ENCODE data around the gene ANKS1B.

ANKS1B gene

GRCh38 chr12:99954724-99955123 is 30.0 kb downstream of the ANKS1B start:
- POLR2A ChIA-PET (ENCODE audit: low non-redundant PET), result no interaction called here
- no peak for DNase-seq (ENCODE audit: low spot score)
- H3K27ac ChIP-seq, result no peak overlapping the region
- TF ChIP-seq CTCF (conservative IDR thresholded peaks at IDR 0.05; ENCODE audit: low read depth), result no peak
- CTCF ChIA-PET, result interaction anchor here (0.7 kb wide), 1 partner anchor 92 kb away, joined by 4 read pairs; no protein-coding TSS in a partner anchor

- H3K27ac ChIP-seq, result no peak overlapping the region
- no peak for DNase-seq (ENCODE audit: low spot score)
- no peak for TF ChIP-seq CTCF (conservative IDR thresholded peaks at IDR 0.05; ENCODE audit: low read depth)
- ChIA-PET POLR2A (ENCODE audit: low non-redundant PET) (no interaction called here), CTCF (no interaction called here)
These were observed 36.4 kb downstream of the ANKS1B start for GRCh38 chr12:99948370-99948769.

GRCh38 chr12:99946131-99946530 is 38.6 kb downstream of the ANKS1B start:
- no peak overlapping the region for H3K27ac ChIP-seq
- no peak for DNase-seq (ENCODE audit: low spot score)
- CTCF ChIA-PET, result no interaction called here
- POLR2A ChIA-PET (ENCODE audit: low non-redundant PET), result no interaction called here
- no peak for TF ChIP-seq CTCF (conservative IDR thresholded peaks at IDR 0.05; ENCODE audit: low read depth)

GRCh38 chr12:99935608-99936007 is 49.1 kb downstream of the ANKS1B start:
- POLR2A ChIA-PET (ENCODE audit: low non-redundant PET), result no interaction called here
- H3K27ac ChIP-seq, result no peak overlapping the region
- TF ChIP-seq CTCF (conservative IDR thresholded peaks at IDR 0.05; ENCODE audit: low read depth), result no peak
- CTCF ChIA-PET, result interaction anchor here (1.0 kb wide), 1 partner anchor 9 kb away, joined by 4 read pairs; no protein-coding TSS in a partner anchor
- no peak for DNase-seq (ENCODE audit: low spot score)

GRCh38 chr12:99926511-99927169 is 58.1 kb downstream of the ANKS1B start:
- CTCF ChIA-PET, result interaction anchor here (0.6 kb wide), 1 partner anchor 8 kb away, joined by 4 read pairs; no protein-coding TSS in a partner anchor
- TF ChIP-seq CTCF (conservative IDR thresholded peaks at IDR 0.05; ENCODE audit: low read depth), result no peak

DNA sequence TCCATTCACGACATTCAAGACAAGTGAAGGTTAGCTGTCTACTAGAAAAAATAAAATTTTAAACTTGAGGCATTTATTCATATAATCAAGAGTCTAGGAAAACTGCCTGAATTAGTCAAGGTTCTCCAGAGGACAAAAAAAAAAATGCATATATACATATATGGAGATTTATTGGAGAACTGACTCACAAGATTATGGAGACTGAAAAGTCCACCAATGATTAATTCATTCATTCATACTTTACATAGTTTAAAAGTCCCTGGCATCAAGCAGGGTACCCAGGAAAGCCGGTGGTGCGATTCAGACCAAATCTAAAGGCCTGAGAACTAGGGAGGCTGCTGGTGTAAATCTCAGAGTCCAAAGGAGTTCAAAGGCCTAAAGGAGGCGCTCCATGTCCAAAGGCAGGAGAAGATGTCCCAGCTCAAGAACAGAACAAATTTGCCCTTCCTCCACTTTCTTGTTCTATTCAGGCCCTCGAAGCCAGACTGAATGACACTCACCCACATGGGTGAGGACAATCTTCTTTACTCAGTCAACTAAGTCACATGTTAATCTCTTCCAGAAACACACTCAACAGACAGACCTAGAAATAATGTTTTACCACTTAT is 64.3 kb downstream of the ANKS1B start:
- CTCF ChIA-PET, result no interaction called here
- DNase-seq (ENCODE audit: low spot score), result no peak
- POLR2A ChIA-PET (ENCODE audit: low non-redundant PET), result no interaction called here
- no peak overlapping the region for H3K27ac ChIP-seq
- TF ChIP-seq CTCF (conservative IDR thresholded peaks at IDR 0.05; ENCODE audit: low read depth), result no peak

More at GRCh38 chr12:99926511-99927169, 58.1 kb downstream of the ANKS1B start:
- no peak overlapping the region for H3K27ac ChIP-seq
- POLR2A ChIA-PET (ENCODE audit: low non-redundant PET), result no interaction called here
- DNase-seq (ENCODE audit: low spot score), result no peak
